RWPE2 (cell line): Measurements from ENCODE around the gene EDNRA.

Experiments
- ATAC-seq: fragments of 200-7000 bp; cut with Tn5 transposase; 3 replicates; pipeline ENCODE4 v1.9.1; 2021; ENCODE audit warnings: low read depth
- DNase-seq: peaks from one replicate; pipeline ENCODE4 v3.0.0-alpha.2; 2020; ENCODE audit warnings: low spot score
- H3K27ac ChIP-seq: fragments of 450-650 bp; 2 replicates; pipeline ENCODE4 v1.5.1; 2017; ENCODE audit warnings: mild to moderate bottlenecking; ENCODE audit not compliant: poor library complexity, severe bottlenecking
- H3K27me3 ChIP-seq: fragments of 250-450 bp; sonication (Bioruptor Pico); 2 replicates; pipeline ENCODE4 v1.5.1; 2021; ENCODE audit warnings: mild to moderate bottlenecking, moderate library complexity; ENCODE audit not compliant: insufficient read depth, poor library complexity, severe bottlenecking
- H3K36me3 ChIP-seq: fragments of 250-450 bp; sonication (Bioruptor Pico); 2 replicates; pipeline ENCODE4 v1.5.1; 2020; ENCODE audit warnings: low read depth, mild to moderate bottlenecking, moderate library complexity
- H3K4me1 ChIP-seq: fragments of 250-450 bp; sonication (Bioruptor Pico); 2 replicates; pipeline ENCODE4 v1.5.1; 2021; ENCODE audit warnings: mild to moderate bottlenecking, moderate library complexity; ENCODE audit not compliant: insufficient read depth, poor library complexity, severe bottlenecking
- H3K4me3 ChIP-seq: fragments of 250-450 bp; sonication (Bioruptor Pico); 2 replicates; pipeline ENCODE4 v1.5.1; 2021; ENCODE audit warnings: mild to moderate bottlenecking, moderate library complexity; ENCODE audit not compliant: severe bottlenecking
- H3K9me3 ChIP-seq: fragments of 250-450 bp; sonication (Bioruptor Pico); 2 replicates; pipeline ENCODE4 v1.5.1; 2021; ENCODE audit warnings: mild to moderate bottlenecking, moderate library complexity; ENCODE audit not compliant: severe bottlenecking
- TF ChIP-seq, protein P1 (sequence below): fragments of 450-650 bp; IDR thresholded peaks from one replicate; pipeline ENCODE4 v1.5.1; 2017; ENCODE audit warnings: mild to moderate bottlenecking, moderate library complexity; ENCODE audit not compliant: poor library complexity, severe bottlenecking

The EDNRA gene

DNA sequence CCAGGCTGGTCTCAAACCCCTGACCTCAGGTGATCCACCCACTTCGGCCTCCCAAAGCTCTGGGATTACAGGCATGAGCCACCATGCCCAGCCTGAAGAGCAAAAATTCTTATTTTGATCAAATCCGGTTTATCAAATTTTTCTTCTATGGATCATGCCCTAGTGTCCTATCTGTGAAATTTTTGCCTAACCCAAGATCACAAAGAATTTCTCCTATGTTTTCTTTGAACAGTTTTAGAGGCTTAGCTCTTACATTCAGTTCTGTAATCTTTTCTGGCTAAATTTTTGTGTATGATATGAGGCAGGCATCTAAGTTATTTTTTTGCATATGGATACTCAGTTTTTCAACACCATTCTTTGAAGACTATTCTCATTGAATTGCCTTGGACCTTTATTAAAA is 27.4 kb downstream of the EDNRA start:
- Histone ChIP-seq H3K4me3 (no peak overlapping the region), H3K27ac (no peak overlapping the region), H3K9me3 (no peaks in the 10 kb centered on the region), H3K36me3 (no peaks in the 10 kb centered on the region), H3K4me1 (no peaks in the 10 kb centered on the region), H3K27me3 (no peaks in the 10 kb centered on the region)
- ATAC-seq (no peak), DNase-seq (no peak)
- TF ChIP-seq, protein P1, sequence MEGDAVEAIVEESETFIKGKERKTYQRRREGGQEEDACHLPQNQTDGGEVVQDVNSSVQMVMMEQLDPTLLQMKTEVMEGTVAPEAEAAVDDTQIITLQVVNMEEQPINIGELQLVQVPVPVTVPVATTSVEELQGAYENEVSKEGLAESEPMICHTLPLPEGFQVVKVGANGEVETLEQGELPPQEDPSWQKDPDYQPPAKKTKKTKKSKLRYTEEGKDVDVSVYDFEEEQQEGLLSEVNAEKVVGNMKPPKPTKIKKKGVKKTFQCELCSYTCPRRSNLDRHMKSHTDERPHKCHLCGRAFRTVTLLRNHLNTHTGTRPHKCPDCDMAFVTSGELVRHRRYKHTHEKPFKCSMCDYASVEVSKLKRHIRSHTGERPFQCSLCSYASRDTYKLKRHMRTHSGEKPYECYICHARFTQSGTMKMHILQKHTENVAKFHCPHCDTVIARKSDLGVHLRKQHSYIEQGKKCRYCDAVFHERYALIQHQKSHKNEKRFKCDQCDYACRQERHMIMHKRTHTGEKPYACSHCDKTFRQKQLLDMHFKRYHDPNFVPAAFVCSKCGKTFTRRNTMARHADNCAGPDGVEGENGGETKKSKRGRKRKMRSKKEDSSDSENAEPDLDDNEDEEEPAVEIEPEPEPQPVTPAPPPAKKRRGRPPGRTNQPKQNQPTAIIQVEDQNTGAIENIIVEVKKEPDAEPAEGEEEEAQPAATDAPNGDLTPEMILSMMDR: no peak

DNA sequence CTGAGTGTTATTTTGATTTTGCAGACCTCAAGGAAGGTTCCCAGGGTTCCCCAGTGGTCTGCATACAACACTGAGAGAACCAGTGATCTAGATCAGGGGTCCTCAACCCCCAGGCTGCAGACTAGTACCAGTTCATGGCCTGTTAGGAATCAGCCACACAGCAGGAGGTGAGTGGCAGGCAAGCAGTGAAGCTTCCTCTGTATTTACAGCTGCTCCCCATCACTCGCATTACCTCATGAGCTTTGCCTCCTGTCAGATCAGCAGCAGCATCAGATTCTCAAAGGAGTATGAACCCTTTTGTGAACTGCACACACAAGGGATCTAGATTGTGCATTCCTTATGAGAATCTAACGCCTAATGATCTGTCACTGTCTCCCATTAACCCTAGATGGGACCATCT is 28.5 kb downstream of the EDNRA start:
- ATAC-seq (no peak), DNase-seq (no peak)
- no peaks in the 10 kb centered on the region for H3K36me3 ChIP-seq
- TF ChIP-seq, protein P1: no peak
- H3K27ac ChIP-seq: no peak overlapping the region
- no peaks in the 10 kb centered on the region for H3K27me3 ChIP-seq
- no peaks in the 10 kb centered on the region for H3K4me1 ChIP-seq
- no peak overlapping the region for H3K4me3 ChIP-seq
- H3K9me3 ChIP-seq: no peaks in the 10 kb centered on the region

DNA sequence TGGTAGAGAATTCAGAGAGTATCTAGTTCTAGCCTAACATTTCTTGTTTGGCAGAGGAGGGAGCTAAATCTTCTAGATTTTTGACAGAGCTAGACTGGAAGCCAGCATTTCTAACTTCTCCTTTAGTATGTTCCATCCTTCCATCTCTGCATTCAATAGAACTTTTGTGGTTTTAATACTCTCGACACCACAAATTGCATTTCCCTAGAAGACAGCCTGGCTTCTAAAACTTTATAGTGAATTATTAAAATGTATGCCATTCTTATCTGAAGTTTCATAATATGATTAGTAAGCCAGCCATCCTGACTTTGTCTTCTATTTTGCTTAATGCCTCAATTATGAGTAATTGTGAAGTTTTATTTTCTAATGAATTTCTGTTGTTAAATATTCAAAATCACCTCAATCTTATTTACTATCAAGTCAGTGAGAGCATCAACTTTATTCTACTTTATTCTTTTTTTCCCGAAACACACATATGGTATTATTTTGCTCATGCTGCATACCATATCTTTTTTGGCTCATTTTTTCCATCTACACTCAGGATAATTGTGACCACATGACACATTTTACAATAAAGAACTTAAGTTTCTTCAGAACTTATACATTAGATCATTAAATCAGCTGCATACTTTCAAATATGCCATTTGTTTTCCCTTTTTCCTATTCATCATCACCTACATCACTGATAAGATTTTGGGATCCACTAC is 30.2 kb downstream of the EDNRA start:
- TF ChIP-seq, protein P1: no peak
- H3K4me1 ChIP-seq: no peaks in the 10 kb centered on the region
- no peak overlapping the region for H3K4me3 ChIP-seq
- no peaks in the 10 kb centered on the region for H3K27me3 ChIP-seq
- ATAC-seq: no peak
- H3K9me3 ChIP-seq: no peaks in the 10 kb centered on the region
- DNase-seq: no peak
- no peak overlapping the region for H3K27ac ChIP-seq
- H3K36me3 ChIP-seq: no peaks in the 10 kb centered on the region

DNA sequence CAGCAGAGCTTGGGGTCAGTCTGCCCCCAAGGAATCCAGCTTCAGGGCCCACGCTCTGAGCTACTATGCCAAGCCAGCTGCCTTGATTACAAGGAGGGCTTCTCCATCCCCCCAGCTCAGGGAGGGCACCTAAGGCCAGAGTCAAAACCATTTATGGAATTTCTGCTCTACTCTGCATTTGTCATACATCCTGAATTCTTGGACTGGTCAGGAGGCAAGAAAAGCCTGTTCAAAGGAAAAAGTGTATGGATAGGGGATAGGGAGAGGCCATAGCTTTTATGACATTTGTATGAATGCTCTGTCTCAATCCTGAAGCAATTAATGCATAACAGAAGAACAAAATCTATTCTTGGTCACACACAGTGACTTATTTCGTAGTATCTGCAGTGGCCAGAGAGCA is 32.2 kb downstream of the EDNRA start:
- H3K4me3 ChIP-seq: no peak overlapping the region
- no peak for ATAC-seq
- DNase-seq: no peak
- TF ChIP-seq, protein P1: no peak
- no peak overlapping the region for H3K27ac ChIP-seq
- no peaks in the 10 kb centered on the region for H3K9me3 ChIP-seq
- H3K4me1 ChIP-seq: peaks cover 2% of the 10 kb centered on the region
- no peaks in the 10 kb centered on the region for H3K36me3 ChIP-seq
- H3K27me3 ChIP-seq: no peaks in the 10 kb centered on the region

DNA sequence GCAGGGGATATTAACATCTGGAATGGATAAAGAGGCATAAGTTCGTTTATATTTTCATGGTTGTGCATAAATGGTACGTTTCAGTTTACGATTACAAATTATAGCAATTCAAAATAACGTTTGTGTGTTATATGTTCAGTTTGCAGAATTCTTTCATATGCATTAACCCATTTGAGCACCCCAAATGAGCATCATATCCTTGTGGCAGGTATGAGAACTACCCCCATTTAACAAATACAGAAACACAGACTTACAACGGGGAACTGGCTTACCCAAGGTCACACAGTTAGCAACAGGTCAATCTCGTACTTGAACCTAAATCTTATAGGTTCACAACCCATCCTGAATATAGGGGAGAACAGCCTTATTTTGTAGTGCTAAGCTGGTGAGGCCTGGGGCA is 33.1 kb downstream of the EDNRA start:
- Histone ChIP-seq H3K27ac (no peak overlapping the region), H3K36me3 (no peaks in the 10 kb centered on the region), H3K9me3 (no peaks in the 10 kb centered on the region), H3K4me1 (peaks cover 6% of the 10 kb centered on the region), H3K4me3 (no peak overlapping the region), H3K27me3 (no peaks in the 10 kb centered on the region)
- DNase-seq (no peak), ATAC-seq (no peak)
- TF ChIP-seq, protein P1: no peak
